ENCODE results near the gene SPTSSA. TPM values are rescaled to one million over a fixed set of nuclear protein-coding genes. Genes with fewer than 3 reads are reported as not detected.
"Not testable (repeated sequence)": the region's sequence is repeated elsewhere in the genome, so short reads cannot be mapped to it uniquely, and the experiment has no call there.

SPTSSA gene
- total RNA-seq, 2 donors from 2014 or later, result 12.5 to 21.9 TPM

GRCh38 chr14:34436960-34437728 lies 24.9 kb downstream of the SPTSSA start:
- Histone ChIP-seq H3K4me3 (no peak overlapping the region), H3K27me3 (replicated peaks; ENCODE audit: insufficient read depth) (no peaks in the 10 kb centered on the region), H3K9me3 (no peaks in the 10 kb centered on the region), H3K4me1 (replicated peaks) (no peaks in the 10 kb centered on the region), H3K36me3 (no peaks in the 10 kb centered on the region), H3K27ac (no peak overlapping the region)
- intact Hi-C loops (cut with DNase I), result no loop called here
- 68% methylated on average over 1 of the region's 1 CpG for WGBS
- DNase-seq (ENCODE audit: low spot score), result no peak
- no peak for TF ChIP-seq POLR2AphosphoS5 (IDR thresholded peaks at IDR 0.05)

DNA sequence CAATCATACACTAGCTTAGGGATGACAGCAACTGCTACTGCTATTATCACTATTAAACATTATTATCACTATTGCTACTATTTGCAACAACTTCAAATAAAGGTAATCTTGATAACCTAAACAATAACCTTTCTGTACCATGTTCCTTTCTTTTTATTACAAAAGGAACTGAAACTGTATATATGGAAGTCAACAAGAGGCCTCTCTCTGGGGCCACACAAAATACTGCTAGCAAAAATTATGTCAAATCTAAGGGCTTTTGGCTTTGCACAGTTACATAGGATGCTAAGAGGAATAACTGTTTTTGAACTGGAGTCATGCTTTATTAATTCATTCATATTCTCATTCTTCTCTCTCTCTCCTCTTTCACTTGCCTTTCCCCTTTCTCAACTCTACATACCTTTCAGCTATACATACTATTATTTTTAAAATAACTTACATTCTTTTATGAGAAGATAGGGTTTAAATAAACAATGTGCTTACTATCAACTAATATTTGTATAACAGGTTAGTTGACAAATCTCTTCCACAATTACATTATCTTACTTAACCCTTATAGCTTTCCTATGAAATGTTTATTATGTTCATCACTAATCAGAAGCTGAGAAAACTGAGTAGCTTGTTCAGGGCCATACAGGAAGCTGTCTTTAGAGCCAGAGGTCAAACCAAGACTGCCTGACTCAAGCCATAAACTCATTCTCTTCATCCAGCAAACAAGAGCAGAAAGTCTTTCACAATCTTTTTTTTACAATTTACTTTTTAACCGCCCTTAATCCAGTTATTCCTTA lies 25.7 kb downstream of the SPTSSA start:
- Histone ChIP-seq H3K4me1 (replicated peaks) (no peaks in the 10 kb centered on the region), H3K36me3 (no peaks in the 10 kb centered on the region), H3K9me3 (no peaks in the 10 kb centered on the region), H3K27ac (no peak overlapping the region), H3K27me3 (replicated peaks; ENCODE audit: insufficient read depth) (no peaks in the 10 kb centered on the region), H3K4me3 (no peak overlapping the region)
- intact Hi-C loops (cut with DNase I), result no loop called here
- no peak for DNase-seq (ENCODE audit: low spot score)
- 72% methylated on average over 1 of the region's 1 CpG for WGBS
- TF ChIP-seq, protein P1, sequence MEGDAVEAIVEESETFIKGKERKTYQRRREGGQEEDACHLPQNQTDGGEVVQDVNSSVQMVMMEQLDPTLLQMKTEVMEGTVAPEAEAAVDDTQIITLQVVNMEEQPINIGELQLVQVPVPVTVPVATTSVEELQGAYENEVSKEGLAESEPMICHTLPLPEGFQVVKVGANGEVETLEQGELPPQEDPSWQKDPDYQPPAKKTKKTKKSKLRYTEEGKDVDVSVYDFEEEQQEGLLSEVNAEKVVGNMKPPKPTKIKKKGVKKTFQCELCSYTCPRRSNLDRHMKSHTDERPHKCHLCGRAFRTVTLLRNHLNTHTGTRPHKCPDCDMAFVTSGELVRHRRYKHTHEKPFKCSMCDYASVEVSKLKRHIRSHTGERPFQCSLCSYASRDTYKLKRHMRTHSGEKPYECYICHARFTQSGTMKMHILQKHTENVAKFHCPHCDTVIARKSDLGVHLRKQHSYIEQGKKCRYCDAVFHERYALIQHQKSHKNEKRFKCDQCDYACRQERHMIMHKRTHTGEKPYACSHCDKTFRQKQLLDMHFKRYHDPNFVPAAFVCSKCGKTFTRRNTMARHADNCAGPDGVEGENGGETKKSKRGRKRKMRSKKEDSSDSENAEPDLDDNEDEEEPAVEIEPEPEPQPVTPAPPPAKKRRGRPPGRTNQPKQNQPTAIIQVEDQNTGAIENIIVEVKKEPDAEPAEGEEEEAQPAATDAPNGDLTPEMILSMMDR (IDR thresholded peaks at IDR 0.05), result no peak
- TF ChIP-seq POLR2AphosphoS5 (IDR thresholded peaks at IDR 0.05) (no peak), POLR2A (IDR thresholded peaks at IDR 0.05) (no peak)

GRCh38 chr14:34433957-34434356 lies 28.1 kb downstream of the SPTSSA start:
- no peaks in the 10 kb centered on the region for H3K4me1 ChIP-seq (replicated peaks)
- no peaks in the 10 kb centered on the region for H3K36me3 ChIP-seq
- WGBS, result 94% methylated on average over 2 of the region's 2 CpGs
- no peaks in the 10 kb centered on the region for H3K9me3 ChIP-seq
- DNase-seq (ENCODE audit: low spot score), result no peak
- intact Hi-C loops (cut with DNase I), result no loop called here
- H3K4me3 ChIP-seq, result no peak overlapping the region
- no peak overlapping the region for H3K27ac ChIP-seq
- TF ChIP-seq, protein P1 (IDR thresholded peaks at IDR 0.05), result no peak
- TF ChIP-seq POLR2A (IDR thresholded peaks at IDR 0.05), result no peak
- TF ChIP-seq POLR2AphosphoS5 (IDR thresholded peaks at IDR 0.05), result no peak
- H3K27me3 ChIP-seq (replicated peaks; ENCODE audit: insufficient read depth), result no peaks in the 10 kb centered on the region

GRCh38 chr14:34428102-34428466 lies 34.0 kb downstream of the SPTSSA start:
- H3K4me3 ChIP-seq; H3K27me3 ChIP-seq (replicated peaks; ENCODE audit: insufficient read depth); H3K4me1 ChIP-seq (replicated peaks); intact Hi-C loops (cut with DNase I); DNase-seq (ENCODE audit: low spot score); H3K9me3 ChIP-seq; H3K36me3 ChIP-seq; H3K27ac ChIP-seq: not testable (repeated sequence)
- WGBS, result 82% methylated on average over 5 of the region's 5 CpGs

- 80% methylated on average over 11 of the region's 11 CpGs for WGBS
- no peaks in the 10 kb centered on the region for H3K4me1 ChIP-seq (replicated peaks)
- intact Hi-C loops (cut with DNase I), result no loop called here
- no peak overlapping the region for H3K27ac ChIP-seq
- H3K9me3 ChIP-seq, result no peaks in the 10 kb centered on the region
- DNase-seq (ENCODE audit: low spot score), result peak; percentile 13
- no peak overlapping the region for H3K4me3 ChIP-seq
- TF ChIP-seq POLR2AphosphoS5 (IDR thresholded peaks at IDR 0.05) (peak; percentile 23), POLR2A (IDR thresholded peaks at IDR 0.05) (no peak)
- no peaks in the 10 kb centered on the region for H3K36me3 ChIP-seq
- no peaks in the 10 kb centered on the region for H3K27me3 ChIP-seq (replicated peaks; ENCODE audit: insufficient read depth)
These were observed 35.4 kb downstream of the SPTSSA start for GRCh38 chr14:34426313-34427295.
